Smooth muscle cell (in vitro differentiated cells): Measurements from ENCODE around the gene FREM3. TPM values are rescaled to one million over a fixed set of nuclear protein-coding genes. Genes with fewer than 3 reads are reported as not detected.
"Not testable (repeated sequence)": the region's sequence is repeated elsewhere in the genome, so short reads cannot be mapped to it uniquely, and the experiment has no call there.

Source experiments
- DNase-seq: peaks from one replicate; lab custom pipeline; 2025; ENCODE audit not compliant: unreplicated experiment; lab: John Stamatoyannopoulos, UW
- H2AFZ ChIP-seq: fragments of 200-600 bp; sonication (generic); 2 replicates; pipeline ENCODE4 v1.6.0; 2016; ENCODE audit warnings: antibody characterized with exemption, low read depth, mild to moderate bottlenecking
- H3F3A ChIP-seq: fragments of 200-600 bp; sonication (generic); 2 replicates; pipeline ENCODE4 v1.6.0; 2017; ENCODE audit warnings: antibody characterized with exemption, low read depth
- H3K27ac ChIP-seq: fragments of 200-600 bp; sonication (generic); 2 replicates; pipeline ENCODE4 v1.5.1; 2016; ENCODE audit warnings: low read depth, mild to moderate bottlenecking
- H3K27me3 ChIP-seq: fragments of 200-600 bp; sonication (generic); 2 replicates; pipeline ENCODE4 v1.6.1; 2016; ENCODE audit warnings: low read depth, mild to moderate bottlenecking
- H3K36me3 ChIP-seq: fragments of 200-600 bp; sonication (generic); 2 replicates; pipeline ENCODE4 v1.5.1; 2016; ENCODE audit warnings: low read depth
- H3K4me1 ChIP-seq: fragments of 200-600 bp; sonication (generic); 2 replicates; pipeline ENCODE4 v1.5.1; 2016; ENCODE audit warnings: low read depth
- H3K4me2 ChIP-seq: fragments of 200-600 bp; sonication (generic); 2 replicates; pipeline ENCODE4 v1.6.0; 2016; ENCODE audit warnings: mild to moderate bottlenecking
- H3K4me3 ChIP-seq: fragments of 200-600 bp; sonication (generic); 2 replicates; pipeline ENCODE4 v1.5.1; 2016; ENCODE audit warnings: mild to moderate bottlenecking
- H3K79me2 ChIP-seq: fragments of 200-600 bp; sonication (generic); 2 replicates; pipeline ENCODE4 v1.6.0; 2016; ENCODE audit warnings: low read depth, mild to moderate bottlenecking
- H3K9ac ChIP-seq: fragments of 200-600 bp; sonication (generic); 2 replicates; pipeline ENCODE4 v1.6.0; 2016; ENCODE audit warnings: low read depth
- H3K9me3 ChIP-seq: fragments of 200-600 bp; sonication (generic); replicated peaks from 2 replicates; pipeline ENCODE4 v1.5.1; 2016; ENCODE audit warnings: low read depth
- H4K20me1 ChIP-seq: fragments of 200-600 bp; sonication (generic); 2 replicates; pipeline ENCODE4 v1.6.0; 2016; ENCODE audit warnings: low read depth
- WGBS: methylation state at CpG from one replicate; pipeline ENCODE4 v1.1.7; 2016; ENCODE audit warnings: low lambda C conversion rate; 5-methylcytosine and 5-hydroxymethylcytosine counted together
- polyA plus RNA-seq: library from polyadenylated mRNA; unstranded; fragments of >200 nt; fragmentation: Nextera tagmentation; extraction: Ambion mirVana; gene quantifications from 2 replicates; pipeline ENCODE4 v1.2.1, GENCODE V29; 2016
- total RNA-seq: library from RNA; depleted of rRNA; stranded (reverse); fragments of >200 nt; gene quantifications from 2 replicates; pipeline ENCODE4 v1.2.3, GENCODE V29; 2014
- TF ChIP-seq, protein P1 (sequence below): fragments of 200-600 bp; sonication (generic); IDR thresholded peaks from 2 replicates; pipeline ENCODE4 v1.5.1; 2017; ENCODE audit warnings: borderline replicate concordance, mild to moderate bottlenecking, antibody characterized with exemption; ENCODE audit not compliant: insufficient read depth, poor library complexity, severe bottlenecking

Gene FREM3
- total and polyA plus RNA-seq, 2 experiments from 2014 or later = not detected

GRCh38 chr4:143538979-143539669 lies 161.4 kb downstream of the FREM3 start:
- no peak overlapping the region for H3K4me2 ChIP-seq
- no peak overlapping the region for H3K27ac ChIP-seq
- DNase-seq = no peak
- H3K9ac ChIP-seq = no peak overlapping the region
- WGBS = 98% methylated on average over 4 of the region's 4 CpGs
- H3K79me2 ChIP-seq = peaks cover 9% of the 10 kb centered on the region
- H3K36me3 ChIP-seq = peaks cover 59% of the 10 kb centered on the region
- no peaks in the 10 kb centered on the region for H3K27me3 ChIP-seq
- H3K4me3 ChIP-seq = no peak overlapping the region
- no peaks in the 10 kb centered on the region for H3K9me3 ChIP-seq
- peaks cover 19% of the 10 kb centered on the region for H4K20me1 ChIP-seq
- H3K4me1 ChIP-seq = no peaks in the 10 kb centered on the region
- TF ChIP-seq, protein P1, sequence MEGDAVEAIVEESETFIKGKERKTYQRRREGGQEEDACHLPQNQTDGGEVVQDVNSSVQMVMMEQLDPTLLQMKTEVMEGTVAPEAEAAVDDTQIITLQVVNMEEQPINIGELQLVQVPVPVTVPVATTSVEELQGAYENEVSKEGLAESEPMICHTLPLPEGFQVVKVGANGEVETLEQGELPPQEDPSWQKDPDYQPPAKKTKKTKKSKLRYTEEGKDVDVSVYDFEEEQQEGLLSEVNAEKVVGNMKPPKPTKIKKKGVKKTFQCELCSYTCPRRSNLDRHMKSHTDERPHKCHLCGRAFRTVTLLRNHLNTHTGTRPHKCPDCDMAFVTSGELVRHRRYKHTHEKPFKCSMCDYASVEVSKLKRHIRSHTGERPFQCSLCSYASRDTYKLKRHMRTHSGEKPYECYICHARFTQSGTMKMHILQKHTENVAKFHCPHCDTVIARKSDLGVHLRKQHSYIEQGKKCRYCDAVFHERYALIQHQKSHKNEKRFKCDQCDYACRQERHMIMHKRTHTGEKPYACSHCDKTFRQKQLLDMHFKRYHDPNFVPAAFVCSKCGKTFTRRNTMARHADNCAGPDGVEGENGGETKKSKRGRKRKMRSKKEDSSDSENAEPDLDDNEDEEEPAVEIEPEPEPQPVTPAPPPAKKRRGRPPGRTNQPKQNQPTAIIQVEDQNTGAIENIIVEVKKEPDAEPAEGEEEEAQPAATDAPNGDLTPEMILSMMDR = no peak
- H2AFZ ChIP-seq = no peak overlapping the region
- no peaks in the 10 kb centered on the region for H3F3A ChIP-seq

DNA sequence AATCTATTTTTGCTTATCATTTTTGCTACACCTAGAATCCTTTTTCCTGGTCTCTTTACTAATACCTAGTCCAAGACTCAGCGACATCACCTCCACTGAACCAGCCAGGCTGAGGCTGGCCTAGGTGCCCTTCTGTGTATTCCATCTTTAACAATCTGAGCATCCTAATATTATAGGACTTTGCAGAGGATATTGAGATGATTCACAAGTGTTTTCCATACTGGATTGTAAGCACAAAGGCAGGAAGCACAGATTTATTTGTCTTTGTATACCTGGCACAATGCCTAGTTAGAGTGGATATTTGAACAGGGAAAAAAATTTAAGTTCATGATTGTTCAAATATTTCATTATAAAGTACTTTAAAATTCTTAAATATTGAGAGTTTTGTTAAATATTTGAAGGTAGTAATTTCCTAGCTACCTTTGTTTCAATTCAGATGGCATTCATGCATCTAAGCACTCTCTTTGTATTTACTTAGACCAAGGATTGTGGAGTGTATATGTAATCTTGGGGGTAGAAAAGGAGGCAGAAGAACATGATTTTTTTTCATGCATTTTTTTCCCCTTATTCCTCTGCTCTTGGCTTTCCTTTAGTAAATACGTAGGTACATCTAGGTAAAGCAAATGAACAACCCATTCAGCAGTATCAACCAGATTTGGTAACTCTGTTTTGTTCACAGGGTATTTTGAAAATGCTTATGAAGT lies 168.5 kb downstream of the FREM3 start:
- Histone ChIP-seq H4K20me1 (peaks cover 49% of the 10 kb centered on the region), H3K79me2 (peaks cover 30% of the 10 kb centered on the region), H3K27ac (no peak overlapping the region), H3K9ac (no peak overlapping the region), H3K4me3 (no peak overlapping the region), H3K36me3 (peaks cover 50% of the 10 kb centered on the region), H3K9me3 (no peaks in the 10 kb centered on the region), H3K27me3 (no peaks in the 10 kb centered on the region), H3K4me1 (no peaks in the 10 kb centered on the region), H3K4me2 (no peak overlapping the region), H2AFZ (no peak overlapping the region), H3F3A (no peaks in the 10 kb centered on the region)
- DNase-seq = no peak
- WGBS = 93% methylated on average over 2 of the region's 2 CpGs
- TF ChIP-seq, protein P1 = no peak

DNA sequence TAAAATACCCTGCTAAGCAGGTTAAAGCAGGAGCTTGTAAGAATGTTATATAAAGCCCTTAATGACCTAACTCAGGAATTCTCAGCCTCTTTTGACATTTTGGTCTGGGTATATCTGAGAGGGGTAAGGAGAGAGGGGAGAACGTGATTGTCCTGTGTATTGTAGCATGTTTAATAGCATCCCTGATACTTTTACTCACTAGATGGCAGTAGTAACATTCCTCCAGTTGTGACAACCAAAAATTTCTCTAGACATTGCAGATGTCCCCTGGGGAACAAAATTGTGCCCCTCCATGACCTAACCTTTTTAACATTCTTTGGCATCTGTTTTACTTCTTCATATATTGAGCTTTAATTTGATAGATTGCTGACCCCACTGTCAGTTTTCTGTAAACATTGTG lies 169.1 kb downstream of the FREM3 start:
- Histone ChIP-seq H3K27ac (no peak overlapping the region), H3K36me3 (peaks cover 50% of the 10 kb centered on the region), H3K27me3 (no peaks in the 10 kb centered on the region), H3K9me3 (no peaks in the 10 kb centered on the region), H3K4me2 (no peak overlapping the region), H3K4me1 (no peaks in the 10 kb centered on the region), H3K9ac (no peak overlapping the region), H2AFZ (no peak overlapping the region), H3K79me2 (peaks cover 32% of the 10 kb centered on the region), H3K4me3 (no peak overlapping the region), H4K20me1 (peaks cover 52% of the 10 kb centered on the region), H3F3A (no peaks in the 10 kb centered on the region)
- DNase-seq = no peak
- 90% methylated on average over 1 of the region's 1 CpG for WGBS
- TF ChIP-seq, protein P1 = peak; percentile 10

DNA sequence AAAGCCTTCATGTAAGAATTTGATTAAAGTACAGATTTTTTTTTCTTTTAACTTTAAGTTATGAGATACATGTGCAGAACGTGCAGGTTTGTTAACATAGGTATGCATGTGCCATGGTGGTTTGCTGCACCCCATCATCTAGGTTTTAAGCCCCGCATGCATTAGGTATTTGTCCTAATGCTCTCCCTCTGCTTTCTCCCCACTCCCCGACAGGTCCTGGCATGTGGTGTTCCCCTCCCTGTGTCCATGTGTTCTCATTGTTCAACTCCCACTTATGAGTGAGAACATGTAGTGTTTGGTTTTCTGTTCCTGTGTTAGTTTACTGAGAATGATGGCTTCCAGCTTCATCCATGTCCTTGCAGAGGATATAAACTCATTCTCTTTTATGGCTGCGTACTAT lies 172.4 kb downstream of the FREM3 start:
- H3K79me2 ChIP-seq = peaks cover 59% of the 10 kb centered on the region

More for the DNA sequence above, 172.4 kb downstream of the FREM3 start:
- not testable (repeated sequence) for H3K9me3 ChIP-seq, H3K9ac ChIP-seq, H3K27me3 ChIP-seq, H3K4me3 ChIP-seq, H3K4me2 ChIP-seq, H3K4me1 ChIP-seq, H3F3A ChIP-seq, DNase-seq, H3K27ac ChIP-seq, H2AFZ ChIP-seq
- peaks cover 63% of the 10 kb centered on the region for H3K36me3 ChIP-seq
- 95% methylated on average over 4 of the region's 4 CpGs for WGBS
- peaks cover 68% of the 10 kb centered on the region for H4K20me1 ChIP-seq

Other genes starting within 250 kb of the FREM3 start
- gene SMARCA5, start 187.0 kb downstream of the FREM3 start, total RNA-seq = 45.3 and 80.2 TPM in 2 replicates
- gene SMARCA5, start 187.0 kb downstream of the FREM3 start, polyA plus RNA-seq = 29.8 and 31.2 TPM in 2 replicates
- gene GYPE, start 204.9 kb upstream of the FREM3 start, total RNA-seq = not detected in 2 replicates
- not detected in 2 replicates for gene GYPE, start 204.9 kb upstream of the FREM3 start, polyA plus RNA-seq